Spinal cord (tissue), 10 donors: ENCODE data around the gene CHCT1. TPM values are rescaled to one million over a fixed set of nuclear protein-coding genes. Genes with fewer than 3 reads are reported as not detected.

Experiments used
- DNase-seq, 6 donors: peaks; one replicate each; pipeline versions ENCODE4 v3.0.0 to v3.0.0-alpha.2; 2013 to 2015; ENCODE audit warnings: low spot score in 6 of 6, low read depth in 4 of 6
- H3K27ac ChIP-seq: one replicate; pipeline ENCODE4 v1.5.1; 2013; ENCODE audit warnings: low read depth, low read length, control low read depth
- H3K27me3 ChIP-seq: one replicate; pipeline ENCODE4 v1.6.1; 2013; ENCODE audit warnings: low read length; ENCODE audit not compliant: control insufficient read depth, insufficient read depth
- H3K36me3 ChIP-seq: one replicate; pipeline ENCODE4 v1.6.1; 2013; ENCODE audit warnings: low read length; ENCODE audit not compliant: control insufficient read depth, insufficient read depth
- H3K4me1 ChIP-seq: one replicate; pipeline ENCODE4 v1.6.1; 2013; ENCODE audit warnings: low read length; ENCODE audit not compliant: control insufficient read depth, insufficient read depth
- H3K4me3 ChIP-seq: one replicate; pipeline ENCODE4 v1.5.1; 2013; ENCODE audit warnings: low read depth, low read length, control low read depth
- H3K9me3 ChIP-seq: one replicate; pipeline ENCODE4 v1.6.1; 2013; ENCODE audit warnings: low read length; ENCODE audit not compliant: control insufficient read depth, insufficient read depth
- WGBS: methylation state at CpG from one replicate; pipeline ENCODE4 v1.1.5; 2013; ENCODE audit warnings: missing lambda C conversion rate; ENCODE audit not compliant: insufficient coverage; 5-methylcytosine and 5-hydroxymethylcytosine counted together
- polyA plus RNA-seq, 2 donors: library from polyadenylated mRNA; unstranded; fragments of 120-200 nt; gene quantifications; one replicate each; pipeline ENCODE4 v1.2.1, GENCODE V29; 2013; ENCODE audit not compliant: insufficient read length in 2 of 2
- total RNA-seq, 2 donors: library from RNA; depleted of rRNA in 1 of 2; stranded (reverse); fragments of 120-200 nt in 1 of 2; fragments of >200 nt in 1 of 2; gene quantifications; one replicate each; pipeline versions ENCODE4 v1.2.3 to v1.2.4, GENCODE V29; 2013 to 2014
- donor health status: healthy.

Gene CHCT1
- total and polyA plus RNA-seq, 4 donors, result 0.17 TPM; not detected in 3

DNA sequence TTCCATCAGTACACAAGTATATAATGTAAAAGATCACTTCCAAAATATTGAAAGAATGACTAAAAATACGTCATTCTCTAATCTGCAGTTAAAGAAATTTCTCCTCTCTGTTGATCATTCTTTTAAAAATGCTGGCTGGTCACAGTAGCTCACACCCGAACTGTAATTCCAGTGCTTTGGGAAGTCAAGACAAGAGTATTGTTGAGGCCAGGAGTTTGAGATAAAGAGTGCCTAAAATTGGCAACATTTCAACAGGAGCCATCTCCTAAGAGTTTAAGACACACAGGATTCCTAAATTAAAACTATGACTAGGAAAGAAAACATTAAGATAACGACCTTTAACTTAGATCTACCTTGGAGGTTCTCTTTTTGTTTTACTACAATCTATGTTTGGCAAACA lies 25.9 kb upstream of the CHCT1 start:
- no peaks in the 10 kb centered on the region for H3K4me1 ChIP-seq
- H3K4me3 ChIP-seq, result no peak overlapping the region
- H3K27ac ChIP-seq, result no peak overlapping the region
- no peaks in the 10 kb centered on the region for H3K27me3 ChIP-seq
- DNase-seq, result no peak
- H3K36me3 ChIP-seq, result no peaks in the 10 kb centered on the region
- WGBS, result no CpG with 5 or more reads among the region's 3 CpGs
- H3K9me3 ChIP-seq, result no peaks in the 10 kb centered on the region

DNA sequence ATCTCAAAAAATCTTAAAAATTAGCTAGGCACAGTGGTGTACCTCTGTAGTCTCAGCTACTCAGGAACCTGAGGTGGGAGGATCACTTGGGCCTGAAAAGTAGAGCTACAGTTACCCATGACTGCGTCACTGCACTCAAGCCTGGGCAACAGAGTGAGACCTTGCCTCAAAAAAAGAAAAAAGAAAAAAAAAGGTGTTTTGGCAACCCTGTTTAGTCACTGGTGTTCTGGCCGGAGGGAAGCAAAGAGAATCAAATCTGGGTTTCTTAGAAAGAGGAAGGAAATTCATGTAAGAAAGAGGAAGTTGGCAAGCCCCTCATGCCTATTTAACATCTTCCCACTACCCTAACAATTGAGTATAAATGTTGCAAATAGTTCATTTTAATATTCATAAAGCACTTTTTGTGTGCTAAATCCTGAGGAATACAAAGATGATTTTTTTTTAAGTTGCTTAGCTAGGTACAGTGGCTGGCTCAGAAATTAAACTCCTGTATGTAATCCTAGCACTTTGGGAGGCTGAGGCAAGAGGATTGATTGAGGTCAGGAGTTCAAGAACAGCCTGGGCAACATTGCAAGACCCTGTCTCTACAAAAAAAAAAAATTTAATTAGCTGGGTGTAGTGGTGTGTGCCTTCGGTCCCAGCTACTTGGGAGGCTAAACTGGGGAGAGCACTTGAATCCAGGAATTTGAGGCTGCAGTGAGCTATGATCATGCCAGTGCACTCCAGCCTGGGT lies 23.9 kb upstream of the CHCT1 start:
- Histone ChIP-seq H3K36me3 (no peaks in the 10 kb centered on the region), H3K4me3 (no peak overlapping the region), H3K9me3 (no peaks in the 10 kb centered on the region), H3K4me1 (no peaks in the 10 kb centered on the region), H3K27ac (no peak overlapping the region), H3K27me3 (no peaks in the 10 kb centered on the region)
- 92% methylated on average over 1 of the region's 3 CpGs for WGBS
- no peak for DNase-seq

- Histone ChIP-seq H3K36me3 (no peaks in the 10 kb centered on the region), H3K27ac (no peak overlapping the region), H3K9me3 (no peaks in the 10 kb centered on the region), H3K27me3 (no peaks in the 10 kb centered on the region), H3K4me1 (no peaks in the 10 kb centered on the region), H3K4me3 (no peak overlapping the region)
- no peak for DNase-seq
Measured at GRCh38 chr17:60401819-60402218, 20.5 kb upstream of the CHCT1 start.

DNA sequence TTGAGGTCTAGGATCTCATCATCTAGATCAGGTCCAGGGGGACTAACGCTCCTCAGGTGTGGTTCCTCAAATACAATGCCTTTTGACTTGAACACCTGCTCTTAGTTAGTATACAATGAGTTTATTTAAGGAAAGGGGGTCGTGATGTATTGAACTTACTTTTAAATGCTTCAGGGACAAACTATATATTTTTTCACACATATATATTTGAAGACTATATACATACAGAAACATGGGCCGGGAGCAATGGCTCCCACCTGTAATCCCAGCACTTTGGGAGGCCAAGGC lies 18.8 kb upstream of the CHCT1 start:
- Histone ChIP-seq H3K4me3 (no peak overlapping the region), H3K4me1 (no peaks in the 10 kb centered on the region), H3K27me3 (no peaks in the 10 kb centered on the region), H3K27ac (no peak overlapping the region), H3K9me3 (no peaks in the 10 kb centered on the region), H3K36me3 (no peaks in the 10 kb centered on the region)
- WGBS, result 100% methylated on average over 1 of the region's 3 CpGs
- DNase-seq, result no peak

DNA sequence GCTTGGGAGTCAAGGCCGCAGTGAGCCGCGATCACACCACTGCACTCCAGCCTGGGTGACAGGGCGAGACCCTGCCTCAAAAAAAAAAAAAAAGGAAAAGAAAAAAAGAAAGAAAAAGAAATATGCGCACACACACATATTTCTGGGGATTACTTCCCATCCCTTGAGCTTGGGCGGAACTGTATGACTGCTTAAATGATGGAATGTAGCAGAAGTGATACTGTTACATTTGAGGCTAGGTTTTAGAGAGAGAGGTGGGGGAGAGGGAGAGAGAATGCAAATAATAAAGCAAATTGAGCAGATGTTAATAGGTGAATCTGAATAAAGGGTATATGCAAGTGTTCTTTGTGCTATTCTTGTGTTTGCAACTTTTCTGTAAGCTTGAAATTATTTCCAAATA lies 18.3 kb upstream of the CHCT1 start:
- DNase-seq, result no peak
- Histone ChIP-seq H3K27ac (no peak overlapping the region), H3K36me3 (no peaks in the 10 kb centered on the region), H3K4me1 (no peaks in the 10 kb centered on the region), H3K9me3 (no peaks in the 10 kb centered on the region), H3K27me3 (no peaks in the 10 kb centered on the region), H3K4me3 (no peak overlapping the region)
- WGBS, result 90% methylated on average over 1 of the region's 6 CpGs

DNA sequence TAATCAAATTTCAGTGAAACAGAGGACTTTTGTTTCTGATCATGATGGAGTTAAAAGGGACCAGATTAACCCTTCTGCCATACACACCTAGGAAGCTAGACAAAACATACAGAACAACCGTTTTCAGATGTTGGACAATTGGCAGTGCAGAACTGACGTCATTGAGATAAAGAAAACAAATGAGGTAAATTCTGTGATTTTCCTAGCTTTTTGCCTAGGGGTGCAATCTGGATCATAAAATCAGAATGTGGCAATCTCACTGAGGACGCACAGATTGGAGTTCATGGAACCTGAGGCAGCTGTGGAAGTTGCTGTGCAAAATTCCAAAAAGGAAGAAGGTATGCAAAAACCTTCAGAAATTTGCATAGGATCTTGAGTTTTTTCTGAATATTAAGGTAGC lies 15.4 kb upstream of the CHCT1 start:
- 81% methylated on average over 3 of the region's 3 CpGs for WGBS

GRCh38 chr17:60410001-60410400 lies 12.3 kb upstream of the CHCT1 start:
- Histone ChIP-seq H3K4me1 (no peaks in the 10 kb centered on the region), H3K36me3 (no peaks in the 10 kb centered on the region), H3K9me3 (no peaks in the 10 kb centered on the region), H3K4me3 (no peak overlapping the region), H3K27me3 (no peaks in the 10 kb centered on the region), H3K27ac (no peak overlapping the region)
- 100% methylated on average over 3 of the region's 4 CpGs for WGBS
- DNase-seq, result no peak

More for the DNA sequence above, 15.4 kb upstream of the CHCT1 start:
- no peaks in the 10 kb centered on the region for H3K4me1 ChIP-seq
- no peak overlapping the region for H3K4me3 ChIP-seq
- no peak for DNase-seq
- H3K27ac ChIP-seq, result no peak overlapping the region
- H3K36me3 ChIP-seq, result no peaks in the 10 kb centered on the region
- no peaks in the 10 kb centered on the region for H3K9me3 ChIP-seq
- H3K27me3 ChIP-seq, result no peaks in the 10 kb centered on the region

GRCh38 chr17:60412701-60413100 lies 9.6 kb upstream of the CHCT1 start:
- Histone ChIP-seq H3K27ac (no peak overlapping the region), H3K4me1 (no peaks in the 10 kb centered on the region), H3K9me3 (no peaks in the 10 kb centered on the region), H3K4me3 (no peak overlapping the region), H3K27me3 (no peaks in the 10 kb centered on the region), H3K36me3 (no peaks in the 10 kb centered on the region)
- 83% methylated on average over 1 of the region's 3 CpGs for WGBS
- DNase-seq, result peak in 1 of 6 donors; percentile 33

DNA sequence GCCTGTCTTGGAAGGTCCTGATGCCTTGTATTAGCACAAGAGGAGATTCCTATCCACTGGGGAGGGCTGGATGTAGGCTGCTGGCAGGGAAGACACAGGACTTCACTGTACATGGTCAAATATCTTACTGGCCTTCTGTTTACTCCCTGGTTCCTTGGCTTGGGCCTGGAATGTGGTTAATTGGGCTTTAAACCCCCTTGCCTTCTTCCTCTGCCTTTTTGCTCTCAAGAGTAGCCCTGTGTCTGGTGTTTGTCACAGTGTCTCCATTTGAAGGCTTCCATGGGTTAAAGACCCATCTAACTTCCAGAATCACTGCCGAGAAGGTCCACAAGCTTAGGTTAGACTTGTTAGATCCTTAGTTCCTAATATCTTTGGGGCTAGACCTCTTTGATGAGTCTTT lies 7.1 kb upstream of the CHCT1 start:
- no peak overlapping the region for H3K27ac ChIP-seq
- no peaks in the 10 kb centered on the region for H3K36me3 ChIP-seq
- H3K27me3 ChIP-seq, result no peaks in the 10 kb centered on the region
- 100% methylated on average over 1 of the region's 1 CpG for WGBS
- H3K4me3 ChIP-seq, result no peak overlapping the region
- no peaks in the 10 kb centered on the region for H3K9me3 ChIP-seq
- DNase-seq, result no peak
- no peaks in the 10 kb centered on the region for H3K4me1 ChIP-seq

DNA sequence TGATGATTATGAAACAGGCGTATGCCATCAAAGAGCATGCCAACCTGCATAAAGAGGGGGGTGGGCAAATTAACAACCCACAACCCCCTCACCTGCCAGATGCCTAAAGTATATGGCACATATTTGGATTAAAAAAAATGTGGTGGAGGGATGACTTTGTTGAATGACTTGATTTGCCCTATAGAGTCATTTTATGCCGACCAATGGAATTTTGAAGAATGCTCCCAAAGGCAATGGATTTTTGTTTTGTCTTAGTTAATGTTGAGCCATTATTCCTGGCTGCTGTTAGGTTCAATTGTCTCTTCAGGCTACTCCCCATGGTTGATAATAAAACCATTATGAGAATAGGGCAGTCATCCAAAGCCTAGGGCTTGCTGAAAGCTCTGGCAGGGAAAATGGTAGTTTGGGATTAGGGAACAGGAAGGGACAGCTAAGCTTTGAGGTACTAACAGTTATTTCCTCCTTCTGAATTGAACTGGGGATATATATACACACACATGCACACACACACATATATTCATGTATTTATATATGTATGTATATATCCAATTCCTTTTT lies 5.8 kb upstream of the CHCT1 start:
- Histone ChIP-seq H3K4me1 (peaks cover 4% of the 10 kb centered on the region), H3K27me3 (no peaks in the 10 kb centered on the region), H3K4me3 (no peak overlapping the region), H3K9me3 (no peaks in the 10 kb centered on the region), H3K27ac (no peak overlapping the region), H3K36me3 (no peaks in the 10 kb centered on the region)
- peak in 3 of 6 donors; percentile 5 to 81 (median 31) for DNase-seq
- 11% methylated on average over 1 of the region's 2 CpGs for WGBS
